ENCODE measurements around the gene TMEM147.

TMEM147 gene

DNA sequence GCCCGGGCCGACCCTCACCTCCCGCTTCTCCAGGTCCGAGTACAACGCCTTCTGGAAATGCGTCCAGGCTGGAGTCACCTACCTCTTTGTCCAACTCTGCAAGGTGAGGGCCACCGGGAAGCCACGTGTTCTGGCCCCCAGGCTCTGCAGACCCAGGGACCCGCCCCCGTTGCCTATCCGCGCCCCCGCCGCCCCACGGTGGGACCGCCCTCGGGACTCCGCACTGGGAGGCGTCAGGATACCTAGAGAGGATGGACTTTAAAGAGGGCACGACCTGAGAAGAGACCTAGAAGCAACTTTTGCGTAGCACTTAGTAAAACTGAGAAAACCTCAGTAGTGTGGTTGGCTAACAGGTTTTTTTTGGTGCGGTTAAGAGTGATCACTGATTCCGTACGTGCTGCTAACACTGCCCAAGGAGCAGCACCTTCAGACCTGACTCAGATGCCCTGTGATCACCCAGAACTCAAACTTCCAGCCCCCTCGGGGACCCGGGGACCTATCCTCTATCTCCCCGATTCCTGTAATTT is 492 bp downstream of the TMEM147 start:
- peak; percentile 49 for DNase-seq (ENCODE audit: low read depth, low spot score)

DNA sequence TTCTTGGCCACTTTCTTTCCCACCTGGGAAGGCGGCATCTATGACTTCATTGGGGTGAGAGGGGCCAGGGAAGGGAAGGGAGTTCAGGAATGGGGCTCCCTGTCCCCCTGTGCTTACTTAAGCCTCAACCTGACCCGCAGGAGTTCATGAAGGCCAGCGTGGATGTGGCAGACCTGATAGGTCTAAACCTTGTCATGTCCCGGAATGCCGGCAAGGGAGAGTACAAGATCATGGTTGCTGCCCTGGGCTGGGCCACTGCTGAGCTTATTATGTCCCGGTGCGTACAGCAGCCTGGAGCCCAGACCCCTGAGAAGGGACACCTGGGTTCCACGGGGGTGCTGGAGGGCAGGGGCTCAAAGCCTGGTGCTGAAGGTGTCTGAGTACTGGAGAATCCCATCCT is 1.1 kb downstream of the TMEM147 start:
- no peak for DNase-seq (ENCODE audit: low read depth, low spot score)

DNA sequence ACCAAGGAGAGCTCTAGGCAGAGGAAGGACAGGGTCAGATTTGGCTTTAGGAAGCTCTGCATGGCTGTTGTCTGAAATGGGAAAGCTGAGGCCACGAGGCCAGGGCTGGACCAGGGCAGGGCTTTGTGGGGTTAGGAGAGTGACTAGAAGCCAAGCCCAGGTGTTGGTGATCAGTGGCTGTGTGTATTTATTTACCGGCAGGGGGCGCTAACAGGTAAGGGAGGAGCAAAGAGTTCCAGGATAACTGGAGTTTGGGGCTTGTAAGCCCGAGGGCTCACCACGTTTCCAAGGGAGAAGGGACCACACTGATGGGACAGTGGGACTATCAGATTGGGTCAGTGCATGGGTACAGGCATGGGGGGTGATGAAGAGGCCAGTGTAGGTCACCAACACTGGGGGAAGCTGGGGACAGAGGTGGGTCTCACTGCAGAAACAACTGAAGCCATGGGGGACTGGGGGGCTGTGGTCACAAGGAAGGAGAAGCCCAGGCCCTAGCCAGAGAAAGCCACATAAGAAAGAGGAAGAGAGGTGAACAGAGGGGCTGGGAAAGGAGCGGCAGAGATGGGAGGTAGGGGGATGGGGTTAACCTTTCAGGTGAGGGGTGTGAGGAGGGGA is 3.9 kb downstream of the TMEM147 start:
- DNase-seq (ENCODE audit: low read depth, low spot score), result peak; percentile 81

DNA sequence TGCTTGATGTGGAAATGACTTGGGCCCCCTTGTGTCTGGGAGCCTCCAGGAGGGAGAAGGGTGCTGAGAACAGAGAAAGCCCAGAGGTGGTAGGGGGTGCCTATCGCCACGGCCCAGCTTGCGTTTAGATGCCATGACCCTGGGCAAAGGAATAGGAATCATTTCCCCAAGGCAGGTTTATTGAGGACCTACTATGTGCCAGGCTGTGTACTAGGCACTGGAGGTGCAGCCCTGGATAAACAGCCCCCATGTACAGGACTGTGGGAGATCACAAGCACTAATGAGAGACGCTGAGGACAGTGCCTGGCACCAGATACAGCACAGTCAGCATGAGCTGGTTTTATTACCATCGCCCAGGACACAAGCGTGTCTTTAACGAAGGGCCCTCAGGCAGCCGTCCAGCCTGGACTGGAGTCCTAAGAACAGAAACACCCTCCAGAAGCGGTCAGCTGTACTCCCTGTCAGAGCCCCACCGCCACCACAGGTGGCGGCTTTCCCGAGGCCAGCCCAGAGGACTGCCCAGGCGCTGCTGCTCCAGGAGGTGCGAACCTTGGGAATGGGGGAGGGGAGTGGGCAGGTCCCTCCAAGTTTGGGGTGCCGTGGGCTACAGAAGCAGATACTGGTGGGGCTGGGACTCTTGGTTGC is 4.6 kb downstream of the TMEM147 start:
- no peak for DNase-seq (ENCODE audit: low read depth, low spot score)

DNA sequence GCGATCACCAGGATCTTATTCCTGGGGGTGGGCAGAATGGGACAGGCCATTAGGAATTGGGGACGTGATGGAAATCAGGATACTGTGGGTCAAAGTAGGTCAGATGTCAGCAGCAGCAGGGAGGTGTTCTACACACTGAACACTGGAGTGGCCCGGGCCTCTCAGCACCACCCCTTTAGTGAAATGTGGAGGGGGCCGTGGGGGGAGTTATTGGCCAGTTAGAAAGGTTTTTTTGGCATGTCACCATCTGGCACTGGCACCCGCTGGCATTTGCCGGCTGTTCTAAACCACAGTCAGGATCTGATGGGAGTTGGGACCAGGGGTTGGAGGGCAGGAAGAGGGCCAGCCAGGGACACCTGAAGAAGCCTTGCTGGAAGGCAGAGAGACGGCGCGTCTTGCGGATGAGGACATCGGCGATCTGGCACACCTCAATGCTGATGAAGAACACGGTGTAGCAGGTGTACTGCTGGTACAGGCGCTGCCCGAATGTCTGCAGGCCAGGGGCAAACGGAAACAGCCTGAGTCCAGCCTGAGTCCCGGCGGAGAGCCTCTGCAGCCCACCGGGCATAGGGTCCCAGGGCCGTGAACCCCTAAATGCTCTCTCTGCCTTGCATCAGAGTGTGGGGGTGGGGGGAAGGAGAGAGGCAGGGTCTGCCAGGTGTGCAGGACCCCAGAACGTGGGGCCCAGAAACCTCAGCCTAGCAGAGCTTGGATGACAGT is 5.8 kb downstream of the TMEM147 start:
- no peak for DNase-seq (ENCODE audit: low read depth, low spot score)

DNA sequence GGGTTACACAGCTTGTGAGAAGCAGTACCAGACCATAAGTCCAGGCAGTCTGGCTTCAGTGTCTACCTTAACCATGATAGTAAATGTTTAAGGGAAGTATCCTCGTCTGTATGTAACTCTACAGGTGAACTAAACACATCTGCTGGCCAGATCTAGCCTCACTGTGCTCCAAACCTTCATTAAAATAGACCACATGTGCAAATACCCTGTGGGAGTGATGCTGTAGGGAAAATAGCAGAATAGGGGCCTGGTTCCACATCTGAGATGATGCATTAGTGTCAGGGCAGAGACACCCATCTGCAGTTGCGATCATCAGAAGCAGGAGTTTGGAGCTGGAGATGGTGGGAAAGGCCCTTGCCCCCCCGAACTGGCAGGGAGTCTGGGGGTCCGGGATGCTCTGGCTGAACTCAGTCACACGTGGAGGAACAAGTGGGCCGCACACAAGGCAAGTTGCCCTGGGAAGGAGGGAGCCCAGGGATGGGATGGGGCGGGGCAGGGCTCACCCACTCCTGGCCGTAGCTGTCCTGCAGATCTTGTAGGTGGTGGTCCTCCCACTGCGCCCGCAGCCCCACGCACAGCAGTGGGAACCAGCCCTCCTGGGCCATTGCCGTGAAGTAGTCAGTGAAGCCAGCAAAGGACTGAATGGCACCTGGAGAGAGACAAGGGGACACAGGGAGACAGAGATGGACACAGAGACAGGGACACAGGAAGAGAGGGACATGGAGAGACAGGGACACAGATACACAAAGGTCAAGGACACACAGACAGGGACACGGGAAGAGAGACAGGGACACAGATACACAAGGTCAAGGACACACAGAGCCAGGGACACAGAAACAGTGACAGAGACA is 7.3 kb downstream of the TMEM147 start:
- no peak for DNase-seq (ENCODE audit: low read depth, low spot score)

DNA sequence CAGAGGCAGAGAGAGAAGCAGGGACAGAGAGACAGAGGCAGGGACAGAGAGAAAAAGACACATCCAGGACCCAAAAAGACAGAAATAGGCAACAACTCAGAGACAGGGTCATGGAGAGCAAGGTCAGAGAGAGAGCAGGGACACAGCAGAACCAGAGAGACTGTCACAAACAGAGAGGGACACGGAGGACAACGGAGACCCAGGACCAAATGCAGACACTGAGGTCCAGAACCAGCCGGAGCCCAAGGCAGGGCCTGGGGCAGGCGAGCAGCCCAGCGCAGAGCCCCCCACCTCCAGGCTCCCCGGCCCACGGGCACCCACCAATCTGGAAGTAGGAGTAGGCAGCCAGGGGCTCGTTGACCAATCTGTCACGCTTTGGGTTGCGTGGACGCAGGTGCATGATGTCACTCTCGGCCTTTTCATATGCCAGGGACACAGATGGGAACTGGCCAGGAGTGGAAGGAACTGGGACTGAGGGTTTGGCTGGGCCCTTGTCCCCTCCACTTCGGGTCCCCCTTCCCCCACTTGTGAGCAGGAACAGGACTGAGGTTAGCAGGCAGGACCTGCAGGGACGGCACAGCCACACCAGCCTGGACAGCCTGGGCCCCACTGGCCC is 8.1 kb downstream of the TMEM147 start:
- no peak for DNase-seq (ENCODE audit: low read depth, low spot score)

DNA sequence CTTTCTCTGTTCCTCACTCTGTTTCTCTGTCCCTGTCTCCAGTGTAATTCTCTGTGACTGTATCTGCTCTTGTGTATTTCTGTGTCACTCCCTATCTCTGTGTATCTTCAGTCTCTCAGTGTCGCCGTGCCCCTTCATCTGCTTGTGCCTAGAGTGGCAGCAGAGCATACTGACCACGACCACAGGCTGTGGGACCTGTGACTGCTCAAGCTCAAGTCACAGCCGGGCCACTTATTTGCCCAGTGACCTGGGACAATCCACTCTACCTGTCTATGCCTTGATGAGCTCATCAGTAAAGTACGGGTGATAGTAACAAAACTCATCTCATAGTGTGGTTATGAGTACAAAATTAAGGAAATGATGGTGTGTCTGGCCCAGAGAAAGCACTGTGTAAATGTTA is 8.7 kb downstream of the TMEM147 start:
- no peak for DNase-seq (ENCODE audit: low read depth, low spot score)

DNA sequence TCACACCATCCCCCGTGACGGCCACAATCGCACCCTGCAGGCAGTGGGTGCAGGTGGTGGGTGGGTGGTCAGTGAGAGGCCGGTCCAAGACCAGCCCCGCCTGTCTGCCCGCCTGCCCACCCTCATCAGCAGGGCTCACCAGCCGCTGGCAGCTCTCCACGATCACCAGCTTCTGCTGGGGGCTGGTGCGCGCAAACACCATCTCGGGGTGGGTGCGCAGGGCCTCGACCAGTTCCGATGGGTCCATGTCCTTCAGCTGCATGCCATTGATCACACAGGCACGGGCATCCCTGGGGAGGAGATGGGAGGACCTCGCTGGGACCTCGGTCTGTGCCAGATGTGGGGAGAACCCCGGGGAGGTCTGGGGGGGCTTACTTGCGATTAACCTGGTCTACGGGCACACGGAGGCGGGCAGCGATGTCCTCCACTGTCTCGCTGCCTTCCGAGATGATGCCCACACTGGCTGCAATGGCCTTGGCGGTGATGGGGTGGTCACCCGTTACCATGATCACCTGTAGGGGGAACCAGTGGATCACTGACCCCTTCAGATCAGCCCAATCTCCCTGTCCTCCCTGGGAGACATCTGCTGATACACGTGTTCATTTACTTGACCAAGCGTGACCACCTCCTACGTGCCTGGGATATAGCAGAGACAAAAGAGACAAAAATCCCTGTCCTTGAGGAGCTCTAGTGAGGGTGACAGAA is 10.0 kb downstream of the TMEM147 start:
- peak; percentile 46 for DNase-seq (ENCODE audit: low read depth, low spot score)

DNA sequence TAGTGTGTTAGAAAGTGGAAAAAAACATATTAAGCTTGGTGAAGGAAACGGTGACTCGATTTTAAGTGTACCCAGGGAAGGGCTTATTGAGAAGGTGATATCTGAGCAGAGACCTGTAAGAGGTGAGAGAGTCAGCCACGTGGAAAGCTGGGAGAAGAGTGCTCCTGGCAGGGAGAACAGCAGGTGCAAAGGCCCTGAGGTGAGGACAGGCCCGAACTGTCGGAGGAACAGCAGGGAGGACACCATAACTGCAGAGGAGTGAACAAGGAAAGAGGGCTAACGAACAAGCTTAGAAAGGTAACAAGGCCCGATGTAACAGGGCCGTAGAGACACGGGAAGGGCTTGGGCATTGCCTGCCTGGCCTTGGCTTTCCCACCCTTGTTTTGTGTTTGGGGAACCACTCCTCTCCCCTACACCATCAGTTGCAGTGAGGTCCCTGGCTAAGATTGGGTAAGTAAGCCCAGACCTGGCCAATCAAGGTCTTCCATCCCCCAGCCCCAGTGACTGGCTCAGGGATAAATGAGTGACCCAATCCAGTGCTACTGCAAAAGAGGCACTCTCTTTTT is 10.7 kb downstream of the TMEM147 start:
- DNase-seq (ENCODE audit: low read depth, low spot score), result no peak

DNA sequence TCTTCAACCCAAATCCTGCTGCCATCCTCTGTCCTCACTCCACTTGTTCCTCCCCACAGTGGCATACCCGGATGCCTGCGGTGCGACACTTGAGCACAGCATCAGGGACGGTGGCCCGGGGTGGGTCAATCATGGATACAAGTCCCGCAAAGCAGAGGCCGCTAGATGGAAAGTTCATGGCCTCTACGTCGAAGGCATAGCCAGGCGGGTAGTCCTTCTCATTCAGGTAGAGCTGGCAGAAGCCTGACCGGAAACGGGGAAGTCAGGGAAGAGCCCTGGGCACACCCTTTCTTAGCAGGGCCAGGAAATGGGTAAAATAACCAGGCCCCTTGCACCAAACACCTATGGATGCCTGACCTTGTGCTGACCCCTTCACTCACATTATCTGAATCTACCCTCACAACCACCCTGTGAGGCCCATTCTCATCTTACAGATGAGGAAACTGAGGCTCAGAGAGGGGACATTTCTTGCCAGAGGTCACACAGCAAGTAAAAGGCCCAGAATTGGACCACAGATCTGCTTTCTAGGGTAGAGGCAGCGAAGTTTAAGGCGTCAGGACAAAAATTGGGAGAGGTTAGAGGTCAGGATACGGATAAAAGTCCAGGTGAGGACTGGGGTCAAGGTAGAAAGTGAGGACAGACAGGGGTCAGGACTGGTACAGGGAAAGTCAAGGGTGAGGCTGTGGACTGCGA is 11.6 kb downstream of the TMEM147 start:
- no peak for DNase-seq (ENCODE audit: low read depth, low spot score)

DNA sequence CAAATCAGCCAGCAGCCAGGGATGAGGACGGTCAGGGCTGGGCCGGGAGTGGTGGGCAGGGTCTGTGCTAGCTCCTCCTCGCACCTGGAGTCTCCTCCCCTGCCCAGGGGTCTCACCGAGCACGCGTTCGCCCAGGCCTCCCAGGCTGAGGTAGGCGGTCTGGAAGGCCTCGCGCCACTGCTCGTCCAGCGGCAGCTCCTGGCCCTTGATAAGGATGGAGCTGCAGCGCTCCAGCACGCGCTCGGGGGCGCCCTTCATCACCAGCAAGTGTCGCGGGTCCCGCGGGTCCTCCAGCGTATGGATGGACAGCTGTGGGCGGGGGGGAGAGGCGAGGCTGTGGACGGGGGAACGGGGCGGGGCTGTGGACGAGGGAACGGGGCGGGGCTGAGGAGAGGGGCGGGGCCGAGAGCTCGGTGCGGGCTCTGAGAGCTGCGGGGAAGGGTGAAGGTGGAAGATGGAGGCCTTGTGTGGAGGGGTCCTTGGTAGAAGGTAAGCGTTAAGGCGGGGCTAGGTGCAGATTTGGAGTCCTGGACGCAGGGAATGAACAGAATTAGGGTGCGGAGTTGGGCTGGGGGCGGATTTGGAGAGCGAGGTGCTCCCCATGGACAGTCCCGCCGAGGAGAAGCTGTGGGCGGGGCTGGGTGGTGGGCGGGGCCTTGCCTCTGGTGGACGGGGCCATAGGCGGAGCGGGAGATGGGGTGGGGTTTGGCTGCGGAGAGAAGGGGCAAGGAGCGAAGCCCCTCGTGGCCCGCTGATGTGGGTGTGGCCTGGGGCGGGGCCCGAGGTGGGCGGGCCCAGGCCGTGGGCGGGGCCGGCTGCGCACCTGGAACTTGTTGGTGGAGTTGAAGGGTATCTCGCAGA is 12.3 kb downstream of the TMEM147 start:
- DNase-seq (ENCODE audit: low read depth, low spot score), result peak; percentile 78

DNA sequence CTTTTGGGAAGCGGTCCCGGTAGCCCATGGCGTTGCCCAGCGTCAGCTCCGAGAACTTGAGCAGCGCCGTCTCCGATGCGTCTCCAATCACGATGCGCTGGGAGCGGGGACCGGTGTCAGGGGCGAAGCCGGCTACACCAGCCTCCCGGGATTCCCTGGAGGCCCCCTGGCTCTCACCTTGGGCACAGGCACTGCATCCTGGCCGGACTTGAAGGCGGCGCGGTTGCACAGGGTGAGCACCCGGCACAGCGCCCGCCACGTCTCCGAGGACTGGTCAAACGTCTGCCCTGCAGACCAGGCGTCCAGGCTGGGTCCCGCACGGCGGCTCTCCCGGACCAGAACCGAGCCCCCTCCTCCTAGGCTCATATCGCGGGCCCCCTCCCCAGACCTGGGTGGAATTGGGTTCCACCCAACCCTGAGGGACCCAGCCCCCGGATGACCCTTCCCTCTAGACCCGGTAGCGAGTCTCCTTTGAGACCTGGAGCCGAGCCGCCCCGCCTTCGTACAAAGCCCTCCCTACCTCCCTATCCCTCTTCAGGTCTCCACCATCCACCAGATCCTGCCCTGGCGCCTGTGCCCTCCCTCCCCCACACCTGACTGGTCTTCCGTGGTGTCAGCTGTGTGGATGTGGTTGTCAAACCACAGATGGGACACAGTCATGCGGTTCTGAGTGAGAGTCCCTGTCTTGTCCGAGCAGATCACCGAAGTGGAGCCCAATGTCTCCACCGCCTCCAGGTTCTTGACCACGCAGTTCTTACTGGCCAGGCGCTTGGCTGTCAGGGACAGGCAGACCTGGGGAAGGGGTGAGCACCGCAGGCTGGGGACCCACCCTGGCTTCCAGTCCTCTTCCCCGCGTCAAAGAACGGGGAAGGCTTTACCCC is 13.2 kb downstream of the TMEM147 start:
- DNase-seq (ENCODE audit: low read depth, low spot score), result no peak

DNA sequence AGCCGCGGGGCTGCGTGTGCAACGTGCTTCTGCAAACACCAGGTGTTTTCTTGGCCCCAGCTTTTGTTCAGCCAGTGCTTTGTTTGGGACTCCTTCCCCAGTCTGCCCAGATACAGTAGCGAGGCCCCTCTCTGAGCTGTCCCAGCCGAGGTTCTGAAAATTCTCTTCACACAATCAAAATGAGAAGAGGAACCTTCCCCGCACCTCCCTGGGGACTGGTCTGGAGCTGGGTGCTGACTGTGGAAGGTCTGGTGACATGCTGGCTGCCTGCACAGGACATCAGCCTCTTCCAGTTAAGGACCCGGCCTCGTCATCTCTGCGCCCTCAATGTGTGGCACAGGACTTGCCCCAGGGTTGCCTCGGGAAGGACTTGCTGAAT is 13.8 kb downstream of the TMEM147 start:
- DNase-seq (ENCODE audit: low read depth, low spot score), result no peak

DNA sequence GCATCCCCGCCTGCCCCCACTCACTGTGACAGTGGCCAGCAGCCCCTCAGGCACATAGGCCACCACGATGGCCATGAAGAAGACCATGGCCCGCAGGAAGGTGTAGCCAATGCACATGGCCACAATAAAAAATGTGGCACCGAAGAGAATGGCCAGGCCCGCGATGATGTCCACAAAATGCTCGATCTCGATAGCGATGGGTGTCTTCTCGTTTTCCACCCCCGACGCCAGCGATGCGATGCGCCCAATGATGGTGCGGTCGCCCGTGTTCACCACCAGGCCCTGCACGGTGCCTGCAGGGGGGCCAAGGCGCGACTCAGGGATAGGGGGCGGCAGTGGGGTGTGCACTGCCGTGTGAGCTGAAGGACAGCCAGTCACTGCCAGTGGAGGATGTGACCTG is 14.4 kb downstream of the TMEM147 start:
- DNase-seq (ENCODE audit: low read depth, low spot score), result no peak

DNA sequence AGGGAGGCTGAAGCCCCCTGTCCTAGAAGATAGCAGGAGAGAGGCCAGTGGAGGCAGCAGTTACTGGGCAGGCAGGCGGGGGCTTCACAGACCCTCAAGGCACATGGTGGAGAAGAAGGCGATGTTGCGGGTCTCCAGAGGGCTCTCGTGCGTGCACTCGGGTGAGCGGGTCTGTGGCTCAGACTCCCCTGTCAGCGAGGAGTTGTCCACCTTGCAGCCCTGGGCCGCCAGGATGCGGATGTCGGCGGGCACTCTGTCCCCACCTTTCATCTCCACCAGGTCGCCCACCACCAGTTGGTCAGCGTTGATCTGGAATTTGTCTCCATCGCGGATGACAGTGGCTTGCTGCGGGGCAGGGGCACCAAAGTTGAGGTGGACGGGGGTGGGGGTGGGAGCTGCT is 14.8 kb downstream of the TMEM147 start:
- no peak for DNase-seq (ENCODE audit: low read depth, low spot score)

DNA sequence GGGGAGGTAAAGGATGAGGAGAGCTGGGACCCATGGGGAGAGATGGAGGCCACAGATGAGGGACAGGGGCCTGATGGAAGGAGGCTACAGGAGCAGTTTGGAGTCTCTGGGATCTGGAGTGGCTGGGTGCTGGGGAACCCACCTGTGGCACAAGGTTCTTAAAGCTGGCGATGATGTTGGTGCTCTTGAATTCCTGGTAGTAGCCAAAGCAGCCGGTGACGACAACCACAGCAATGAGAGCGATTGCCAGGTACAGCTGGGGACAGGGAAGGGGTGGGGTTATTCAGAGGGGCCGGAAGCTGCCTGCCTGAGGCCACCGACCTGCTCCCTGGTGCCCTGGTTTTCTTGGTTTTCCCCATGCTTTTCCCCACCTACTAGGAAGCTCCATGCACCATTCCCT is 15.3 kb downstream of the TMEM147 start:
- no peak for DNase-seq (ENCODE audit: low read depth, low spot score)

DNA sequence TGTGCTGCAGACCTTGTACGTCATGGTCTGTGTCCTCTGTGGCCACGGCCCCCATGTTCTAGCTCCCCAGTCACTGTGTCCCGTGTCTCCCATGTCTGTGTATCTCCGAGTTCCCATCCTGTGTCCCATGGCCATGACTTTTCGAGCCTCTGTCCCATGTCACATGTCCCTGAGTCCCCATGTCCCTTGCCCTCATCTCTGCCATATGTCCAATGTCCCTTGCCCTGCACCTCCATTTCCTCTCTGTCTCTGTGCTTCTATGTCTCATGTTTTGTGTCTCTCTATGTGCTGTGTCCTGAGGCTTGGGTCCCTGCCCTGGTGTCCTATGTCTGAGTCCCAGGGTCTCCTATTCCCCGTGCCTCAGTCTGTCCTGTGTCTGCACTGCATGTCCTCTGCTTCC is 16.0 kb downstream of the TMEM147 start:
- no peak for DNase-seq (ENCODE audit: low read depth, low spot score)

Measured in astrocyte of the hippocampus (primary cell).